Measurements from ENCODE around the gene OR2C3.
"Not testable (repeated sequence)": the region's sequence is repeated elsewhere in the genome, so short reads cannot be mapped to it uniquely, and the experiment has no call there.

OR2C3 gene

GRCh38 chr1:247536340-247536739 lies at the start of gene OR2C3:
Gene OR2C3, minus strand, starts transcription at chr1:247536440. Its CDS starts 3,929 bp downstream, at chr1:247532511.
- no peak for DNase-seq

GRCh38 chr1:247578946-247579460 lies 42.8 kb upstream of the OR2C3 start:
- DNase-seq, result no peak

DNA sequence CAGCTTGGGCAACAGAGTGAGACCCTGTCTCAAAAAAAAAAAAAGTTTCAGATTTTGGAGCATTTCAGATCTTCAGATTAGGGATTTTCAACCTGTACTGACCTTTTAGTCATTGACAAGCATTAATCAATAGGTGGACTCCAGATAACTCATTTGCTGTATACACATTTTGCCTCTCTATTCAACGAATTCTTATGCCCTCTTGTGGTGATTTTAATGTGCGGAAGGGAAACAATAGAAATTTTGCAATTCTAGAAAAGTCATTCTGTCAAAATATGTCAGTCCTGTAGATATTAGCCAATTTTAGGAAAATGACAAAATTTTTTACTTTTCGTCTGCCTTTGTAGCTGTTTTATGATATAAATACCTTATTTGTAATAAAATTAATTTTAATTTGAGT lies 40.3 kb upstream of the OR2C3 start:
- no peak for DNase-seq

GRCh38 chr1:247574664-247575063 lies 38.4 kb upstream of the OR2C3 start:
- DNase-seq, result no peak

DNA sequence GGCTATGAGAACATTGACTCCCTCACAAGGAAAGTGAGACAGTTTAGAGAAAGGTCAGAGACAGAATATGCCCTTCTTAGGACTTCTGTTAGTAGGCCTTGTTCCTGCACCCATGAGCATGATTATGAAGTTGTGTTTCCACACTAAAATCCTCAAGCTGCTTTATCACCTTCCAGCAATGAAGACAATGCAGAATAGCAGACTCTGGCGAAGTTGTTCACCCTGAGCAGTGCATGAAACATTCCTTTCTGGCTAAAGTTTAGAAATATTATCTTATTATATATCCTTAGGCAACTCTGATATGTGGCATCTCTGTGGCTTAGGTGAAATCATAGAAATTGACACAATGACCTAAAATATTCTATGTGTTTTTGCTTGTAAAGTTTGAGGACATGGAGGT lies 38.0 kb upstream of the OR2C3 start:
- no peak for DNase-seq

DNA sequence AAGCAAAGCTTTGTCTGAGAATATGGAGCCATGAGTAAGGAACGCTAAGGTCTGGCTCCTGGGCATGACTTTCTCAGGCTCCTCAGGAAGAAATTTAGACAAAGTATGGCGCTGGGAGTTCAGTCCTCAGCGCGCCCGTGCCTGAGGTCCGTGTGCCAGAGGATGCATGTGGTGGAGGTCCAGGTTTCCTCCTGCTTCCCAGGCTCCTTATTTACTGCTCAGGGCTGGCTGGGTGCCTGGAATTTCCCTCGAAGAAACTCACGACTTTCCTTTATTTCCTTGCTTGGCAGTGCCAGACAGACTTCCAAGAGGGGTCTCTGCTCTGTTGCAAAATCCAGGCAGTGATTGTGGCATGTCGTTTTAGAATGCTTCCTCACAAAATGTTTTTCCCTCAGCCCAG lies 26.0 kb upstream of the OR2C3 start:
- DNase-seq, result no peak

GRCh38 chr1:247561711-247562110 lies 25.5 kb upstream of the OR2C3 start:
- no peak for DNase-seq

DNA sequence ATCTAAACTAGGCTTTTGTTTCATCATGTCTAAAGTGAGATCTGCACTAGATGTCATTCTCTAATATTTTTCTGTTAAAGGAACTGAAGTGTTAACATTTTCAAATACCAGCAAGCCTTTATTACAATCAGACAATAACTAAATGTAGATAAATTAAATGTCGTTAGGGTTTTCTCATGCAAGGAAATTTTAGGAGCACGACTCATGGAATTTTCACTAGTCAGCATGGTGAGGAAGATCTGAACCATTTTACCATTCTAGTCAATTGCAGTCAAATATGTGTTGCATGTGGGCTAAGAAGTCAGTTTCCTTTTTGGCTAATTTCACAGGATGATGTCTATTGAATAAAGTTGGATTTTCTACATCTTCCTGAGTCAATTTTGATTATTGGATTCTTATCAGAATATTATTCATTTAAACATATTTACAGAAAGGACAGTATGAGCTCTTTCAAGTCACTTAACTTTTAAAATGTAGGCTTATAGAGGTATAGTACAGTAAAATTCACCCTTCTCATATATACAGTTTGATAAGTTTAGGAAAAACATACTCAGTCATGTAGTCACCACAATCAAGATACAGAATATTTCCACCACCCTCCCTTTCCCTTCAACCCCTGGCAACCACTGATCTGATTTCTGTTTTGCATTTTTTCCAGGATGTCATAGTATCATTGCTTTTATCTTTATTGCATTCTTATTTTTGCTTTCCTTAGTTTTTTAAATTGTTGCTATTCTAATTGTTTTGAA lies 21.9 kb upstream of the OR2C3 start:
- peak; percentile 58 for DNase-seq

GRCh38 chr1:247552231-247552630 lies 16.0 kb upstream of the OR2C3 start:
- no peak for DNase-seq

GRCh38 chr1:247551721-247552120 lies 15.5 kb upstream of the OR2C3 start:
- peak; percentile 72 for DNase-seq

DNA sequence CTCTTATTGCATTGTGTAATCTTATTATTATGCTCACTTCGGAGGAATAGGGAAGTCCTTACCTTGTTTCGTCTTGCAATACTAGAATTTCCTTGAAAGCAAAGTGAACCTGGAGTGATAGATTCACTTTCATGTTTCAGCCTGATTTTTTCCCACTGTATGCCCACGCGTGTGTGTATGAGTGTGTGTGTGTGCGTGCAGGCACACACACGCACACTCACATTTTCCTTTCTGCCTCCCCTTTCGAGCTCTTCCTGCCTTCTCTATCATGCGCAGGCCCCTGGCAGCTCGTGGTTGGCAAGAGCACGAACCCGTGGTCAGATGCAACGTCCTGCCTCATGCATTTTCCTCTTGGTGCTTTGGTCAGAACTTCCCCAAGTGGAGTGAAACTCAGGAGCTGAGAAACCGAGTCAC lies 12.5 kb upstream of the OR2C3 start, which contains the start of gene GCSAML:
Gene GCSAML, plus strand, starts transcription at position 366 of the 414 bp plus-strand sequence. CDS start 58 bp downstream, outside the sequence.
- DNase-seq, result no peak

DNA sequence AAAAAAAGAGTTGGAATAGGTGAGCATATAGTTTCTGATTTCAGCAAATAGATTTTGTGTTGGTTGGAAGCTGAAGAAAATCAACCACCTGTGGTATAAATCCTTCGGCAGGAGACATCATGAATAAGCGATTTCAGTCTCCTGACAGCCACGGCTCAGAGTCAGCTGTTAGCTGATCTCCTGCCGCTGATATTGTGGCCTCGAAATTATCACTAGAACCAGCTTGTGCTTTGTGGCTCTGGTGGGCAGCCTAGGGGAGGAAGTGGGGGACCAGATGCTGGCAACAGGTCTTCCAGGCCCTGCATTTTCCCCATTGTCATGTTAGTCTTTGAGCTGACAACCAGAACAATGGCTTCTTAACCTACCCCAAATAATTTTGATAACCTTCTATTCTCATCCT lies 11.9 kb upstream of the OR2C3 start:
- no peak for DNase-seq

- DNase-seq, result no peak
These were observed 6.6 kb upstream of the OR2C3 start for GRCh38 chr1:247542811-247543210.

GRCh38 chr1:247540581-247540980 lies 4.3 kb upstream of the OR2C3 start:
- no peak for DNase-seq

- no peak for DNase-seq
These were observed 3.0 kb upstream of the OR2C3 start for GRCh38 chr1:247539215-247539614.

- no peak for DNase-seq
These were observed 2.3 kb upstream of the OR2C3 start for GRCh38 chr1:247538561-247538960.

DNA sequence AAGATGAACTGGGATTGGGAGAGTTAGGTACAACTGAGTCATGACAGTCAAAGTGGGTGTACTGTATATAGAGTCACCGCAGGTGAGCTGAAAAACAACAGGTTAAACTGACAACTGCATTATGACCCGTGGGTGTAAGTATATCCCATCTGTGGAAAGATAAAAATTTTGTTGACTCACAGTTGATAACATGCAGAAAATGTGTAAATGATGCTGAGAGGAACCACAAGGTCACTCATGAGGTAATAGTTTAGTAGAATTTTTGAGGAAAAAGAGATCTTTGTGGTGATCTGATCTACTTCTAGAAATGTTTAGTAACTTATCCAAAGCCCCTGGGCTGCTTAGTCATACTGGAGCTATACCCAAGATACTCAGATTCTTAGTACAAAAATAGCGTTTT lies 838 bp downstream of the OR2C3 start:
- peak; percentile 9 for DNase-seq

- no peak for DNase-seq
These were observed 4.3 kb downstream of the OR2C3 start for GRCh38 chr1:247531937-247532336.

DNA sequence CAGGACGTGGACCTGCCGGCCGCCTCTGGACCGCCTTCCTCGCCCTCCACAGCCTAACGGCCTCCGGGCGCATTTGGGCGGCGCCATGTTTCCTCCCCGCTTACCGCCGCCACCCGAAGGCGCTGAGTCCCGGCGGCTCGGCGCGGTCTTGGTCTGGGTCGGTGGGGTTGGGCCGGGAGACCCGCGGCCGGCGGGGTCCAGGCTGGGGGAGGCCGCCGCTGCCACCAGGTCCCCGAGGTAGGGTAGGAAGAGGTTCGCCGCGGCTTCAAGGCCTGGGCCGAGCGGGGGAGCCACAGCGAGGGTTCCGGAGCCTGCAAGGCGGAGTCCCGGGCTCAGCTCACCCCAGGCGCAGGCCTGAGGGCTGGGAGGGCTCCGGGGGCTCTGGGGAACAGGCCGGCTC lies 5.5 kb downstream of the OR2C3 start:
- DNase-seq, result no peak

GRCh38 chr1:247529771-247530355 lies 6.4 kb downstream of the OR2C3 start:
- no peak for DNase-seq

- DNase-seq, result no peak
These were observed 7.3 kb downstream of the OR2C3 start for GRCh38 chr1:247528812-247529474.

DNA sequence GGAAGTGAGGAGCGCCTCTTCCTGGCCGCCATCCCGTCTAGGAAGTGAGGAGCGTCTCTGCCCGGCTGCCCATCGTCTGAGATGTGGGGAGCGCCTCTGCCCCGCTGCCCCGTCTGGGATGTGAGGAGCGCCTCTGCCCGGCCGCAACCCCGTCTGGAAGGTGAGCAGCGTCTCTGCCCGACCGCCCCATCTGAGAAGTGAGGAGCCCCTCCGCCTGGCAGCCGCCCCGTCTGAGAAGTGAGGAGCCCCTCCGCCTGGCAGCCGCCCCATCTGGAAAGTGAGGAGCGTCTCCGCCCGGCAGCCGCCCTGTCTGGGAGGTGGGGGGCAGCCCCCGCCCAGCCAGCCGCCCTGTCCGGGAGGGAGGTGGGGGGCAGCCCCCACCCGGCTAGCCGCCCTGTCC lies 14.4 kb downstream of the OR2C3 start:
- DNase-seq, result not testable (repeated sequence)

DNA sequence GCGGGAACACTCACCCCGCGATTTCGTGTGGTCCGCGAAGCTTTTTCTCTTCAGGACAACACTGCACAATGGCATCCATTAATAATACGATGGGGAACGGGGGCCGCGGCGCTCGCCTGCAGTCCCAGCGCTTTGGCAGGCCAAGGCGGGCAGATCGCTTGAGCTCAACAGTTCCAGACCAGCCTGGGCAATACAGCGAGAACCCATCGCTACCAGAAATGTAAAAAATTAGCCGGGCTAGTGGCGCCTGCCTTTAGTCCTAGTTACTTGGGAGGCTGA lies 17.7 kb downstream of the OR2C3 start:
- DNase-seq, result no peak
